ENCODE results near the gene DUSP5.
"Not testable (repeated sequence)": the region's sequence is repeated elsewhere in the genome, so short reads cannot be mapped to it uniquely, and the experiment has no call there.

The DUSP5 gene

GRCh38 chr10:110529596-110530011 is 31.9 kb downstream of the DUSP5 start:
- no peak overlapping the region for H3K27ac ChIP-seq (ENCODE audit: low read depth in 2 of 2, low read length in 2 of 2)
- no peak overlapping the region for H3K4me3 ChIP-seq (ENCODE audit: low read length in 2 of 2)
- peaks cover 0 to 2% of the 10 kb centered on the region in 2 donors for H3K4me1 ChIP-seq (ENCODE audit: control insufficient read depth in 2 of 2, insufficient read depth in 2 of 2, low read length in 2 of 2)
- no peaks in the 10 kb centered on the region for H3K9me3 ChIP-seq (ENCODE audit: control insufficient read depth in 2 of 2, low read length in 2 of 2)
- no peaks in the 10 kb centered on the region for H3K36me3 ChIP-seq (ENCODE audit: control insufficient read depth in 2 of 2, insufficient read depth in 2 of 2, low read length in 2 of 2)
- H3K9ac ChIP-seq (ENCODE audit: low read depth in 1 of 2, low read length in 2 of 2) = no peak overlapping the region
- H3K27me3 ChIP-seq (ENCODE audit: control insufficient read depth in 2 of 2, insufficient read depth in 2 of 2, low read length in 2 of 2) = peaks cover 7 to 22% of the 10 kb centered on the region in 2 donors

GRCh38 chr10:110530131-110530831 is 32.6 kb downstream of the DUSP5 start:
- no peak overlapping the region for H3K27ac ChIP-seq (ENCODE audit: low read depth in 2 of 2, low read length in 2 of 2)
- peaks cover 7 to 21% of the 10 kb centered on the region in 2 donors for H3K27me3 ChIP-seq (ENCODE audit: control insufficient read depth in 2 of 2, insufficient read depth in 2 of 2, low read length in 2 of 2)
- H3K4me3 ChIP-seq (ENCODE audit: low read length in 2 of 2) = no peak overlapping the region
- H3K36me3 ChIP-seq (ENCODE audit: control insufficient read depth in 2 of 2, insufficient read depth in 2 of 2, low read length in 2 of 2) = no peaks in the 10 kb centered on the region
- no peak overlapping the region for H3K9ac ChIP-seq (ENCODE audit: low read depth in 1 of 2, low read length in 2 of 2)
- H3K4me1 ChIP-seq (ENCODE audit: control insufficient read depth in 2 of 2, insufficient read depth in 2 of 2, low read length in 2 of 2) = peaks cover 0 to 2% of the 10 kb centered on the region in 2 donors
- H3K9me3 ChIP-seq (ENCODE audit: control insufficient read depth in 2 of 2, low read length in 2 of 2) = no peaks in the 10 kb centered on the region

GRCh38 chr10:110531687-110532086 is 34.0 kb downstream of the DUSP5 start:
- Histone ChIP-seq H3K9me3 (ENCODE audit: control insufficient read depth in 2 of 2, low read length in 2 of 2) (no peaks in the 10 kb centered on the region), H3K9ac (ENCODE audit: low read depth in 1 of 2, low read length in 2 of 2) (no peak overlapping the region), H3K36me3 (ENCODE audit: control insufficient read depth in 2 of 2, insufficient read depth in 2 of 2, low read length in 2 of 2) (no peaks in the 10 kb centered on the region), H3K4me1 (ENCODE audit: control insufficient read depth in 2 of 2, insufficient read depth in 2 of 2, low read length in 2 of 2) (peaks cover 0 to 5% of the 10 kb centered on the region in 2 donors), H3K27ac (ENCODE audit: low read depth in 2 of 2, low read length in 2 of 2) (no peak overlapping the region), H3K4me3 (ENCODE audit: low read length in 2 of 2) (no peak overlapping the region), H3K27me3 (ENCODE audit: control insufficient read depth in 2 of 2, insufficient read depth in 2 of 2, low read length in 2 of 2) (peaks cover 4 to 24% of the 10 kb centered on the region in 2 donors)

- H3K4me3 ChIP-seq (ENCODE audit: low read length in 2 of 2); H3K36me3 ChIP-seq (ENCODE audit: control insufficient read depth in 2 of 2, insufficient read depth in 2 of 2, low read length in 2 of 2); H3K27ac ChIP-seq (ENCODE audit: low read depth in 2 of 2, low read length in 2 of 2); H3K9me3 ChIP-seq (ENCODE audit: control insufficient read depth in 2 of 2, low read length in 2 of 2); H3K9ac ChIP-seq (ENCODE audit: low read depth in 1 of 2, low read length in 2 of 2); H3K4me1 ChIP-seq (ENCODE audit: control insufficient read depth in 2 of 2, insufficient read depth in 2 of 2, low read length in 2 of 2): not testable (repeated sequence)
- peaks cover 4 to 19% of the 10 kb centered on the region in 2 donors for H3K27me3 ChIP-seq (ENCODE audit: control insufficient read depth in 2 of 2, insufficient read depth in 2 of 2, low read length in 2 of 2)
Observed at GRCh38 chr10:110532628-110533027, 34.9 kb downstream of the DUSP5 start.

GRCh38 chr10:110533149-110533548 is 35.4 kb downstream of the DUSP5 start:
- no peaks in the 10 kb centered on the region for H3K36me3 ChIP-seq (ENCODE audit: control insufficient read depth in 2 of 2, insufficient read depth in 2 of 2, low read length in 2 of 2)
- H3K9ac ChIP-seq (ENCODE audit: low read depth in 1 of 2, low read length in 2 of 2) = no peak overlapping the region

GRCh38 chr10:110534571-110534970 is 36.9 kb downstream of the DUSP5 start:
- Histone ChIP-seq H3K4me1 (ENCODE audit: control insufficient read depth in 2 of 2, insufficient read depth in 2 of 2, low read length in 2 of 2) (peaks cover 0 to 5% of the 10 kb centered on the region in 2 donors), H3K4me3 (ENCODE audit: low read length in 2 of 2) (no peak overlapping the region), H3K9me3 (ENCODE audit: control insufficient read depth in 2 of 2, low read length in 2 of 2) (no peaks in the 10 kb centered on the region), H3K9ac (ENCODE audit: low read depth in 1 of 2, low read length in 2 of 2) (no peak overlapping the region), H3K27ac (ENCODE audit: low read depth in 2 of 2, low read length in 2 of 2) (no peak overlapping the region), H3K36me3 (ENCODE audit: control insufficient read depth in 2 of 2, insufficient read depth in 2 of 2, low read length in 2 of 2) (no peaks in the 10 kb centered on the region), H3K27me3 (ENCODE audit: control insufficient read depth in 2 of 2, insufficient read depth in 2 of 2, low read length in 2 of 2) (peaks cover 4 to 15% of the 10 kb centered on the region in 2 donors)

More at GRCh38 chr10:110533149-110533548, 35.4 kb downstream of the DUSP5 start:
- H3K27me3 ChIP-seq (ENCODE audit: control insufficient read depth in 2 of 2, insufficient read depth in 2 of 2, low read length in 2 of 2) = peaks cover 4 to 18% of the 10 kb centered on the region in 2 donors
- no peak overlapping the region for H3K4me3 ChIP-seq (ENCODE audit: low read length in 2 of 2)
- peaks cover 0 to 5% of the 10 kb centered on the region in 2 donors for H3K4me1 ChIP-seq (ENCODE audit: control insufficient read depth in 2 of 2, insufficient read depth in 2 of 2, low read length in 2 of 2)
- no peaks in the 10 kb centered on the region for H3K9me3 ChIP-seq (ENCODE audit: control insufficient read depth in 2 of 2, low read length in 2 of 2)
- no peak overlapping the region for H3K27ac ChIP-seq (ENCODE audit: low read depth in 2 of 2, low read length in 2 of 2)

GRCh38 chr10:110535958-110536891 is 38.5 kb downstream of the DUSP5 start:
- Histone ChIP-seq H3K4me1 (ENCODE audit: control insufficient read depth in 2 of 2, insufficient read depth in 2 of 2, low read length in 2 of 2) (peaks cover 0 to 3% of the 10 kb centered on the region in 2 donors), H3K36me3 (ENCODE audit: control insufficient read depth in 2 of 2, insufficient read depth in 2 of 2, low read length in 2 of 2) (no peaks in the 10 kb centered on the region), H3K27ac (ENCODE audit: low read depth in 2 of 2, low read length in 2 of 2) (no peak overlapping the region), H3K4me3 (ENCODE audit: low read length in 2 of 2) (peak overlapping the region in 1 of 2 donors; percentile 13), H3K9me3 (ENCODE audit: control insufficient read depth in 2 of 2, low read length in 2 of 2) (no peaks in the 10 kb centered on the region), H3K9ac (ENCODE audit: low read depth in 1 of 2, low read length in 2 of 2) (no peak overlapping the region), H3K27me3 (ENCODE audit: control insufficient read depth in 2 of 2, insufficient read depth in 2 of 2, low read length in 2 of 2) (peaks cover 0 to 3% of the 10 kb centered on the region in 2 donors)

GRCh38 chr10:110539091-110539490 is 41.4 kb downstream of the DUSP5 start:
- no peaks in the 10 kb centered on the region for H3K9me3 ChIP-seq (ENCODE audit: control insufficient read depth in 2 of 2, low read length in 2 of 2)
- H3K9ac ChIP-seq (ENCODE audit: low read depth in 1 of 2, low read length in 2 of 2) = no peak overlapping the region
- peaks cover 0 to 3% of the 10 kb centered on the region in 2 donors for H3K27me3 ChIP-seq (ENCODE audit: control insufficient read depth in 2 of 2, insufficient read depth in 2 of 2, low read length in 2 of 2)

GRCh38 chr10:110540031-110540430 is 42.3 kb downstream of the DUSP5 start:
- H3K36me3 ChIP-seq (ENCODE audit: control insufficient read depth in 2 of 2, insufficient read depth in 2 of 2, low read length in 2 of 2) = no peaks in the 10 kb centered on the region
- no peaks in the 10 kb centered on the region for H3K9me3 ChIP-seq (ENCODE audit: control insufficient read depth in 2 of 2, low read length in 2 of 2)
- no peak overlapping the region for H3K27ac ChIP-seq (ENCODE audit: low read depth in 2 of 2, low read length in 2 of 2)
- no peak overlapping the region for H3K9ac ChIP-seq (ENCODE audit: low read depth in 1 of 2, low read length in 2 of 2)
- no peak overlapping the region for H3K4me3 ChIP-seq (ENCODE audit: low read length in 2 of 2)
- peaks cover 0 to 3% of the 10 kb centered on the region in 2 donors for H3K4me1 ChIP-seq (ENCODE audit: control insufficient read depth in 2 of 2, insufficient read depth in 2 of 2, low read length in 2 of 2)
- H3K27me3 ChIP-seq (ENCODE audit: control insufficient read depth in 2 of 2, insufficient read depth in 2 of 2, low read length in 2 of 2) = peaks cover 0 to 3% of the 10 kb centered on the region in 2 donors

More at GRCh38 chr10:110539091-110539490, 41.4 kb downstream of the DUSP5 start:
- H3K27ac ChIP-seq (ENCODE audit: low read depth in 2 of 2, low read length in 2 of 2) = no peak overlapping the region
- H3K4me1 ChIP-seq (ENCODE audit: control insufficient read depth in 2 of 2, insufficient read depth in 2 of 2, low read length in 2 of 2) = peaks cover 0 to 3% of the 10 kb centered on the region in 2 donors
- no peak overlapping the region for H3K4me3 ChIP-seq (ENCODE audit: low read length in 2 of 2)
- H3K36me3 ChIP-seq (ENCODE audit: control insufficient read depth in 2 of 2, insufficient read depth in 2 of 2, low read length in 2 of 2) = no peaks in the 10 kb centered on the region

All from mucosa of rectum (tissue), 2 donors.